Mesodermal cell (in vitro differentiated cells): ENCODE results near the gene TMEM229B.
A peak's percentile ranks its signal among the peaks of the same experiment; 100 is the strongest.

Experiments
- H3K27ac ChIP-seq: 2 replicates; pipeline ENCODE4 v1.7.0; 2013; ENCODE audit warnings: mild to moderate bottlenecking, low read depth, low read length, moderate library complexity; ENCODE audit not compliant: severe bottlenecking
- H3K36me3 ChIP-seq: 2 replicates; pipeline ENCODE4 v1.7.1; 2013; ENCODE audit warnings: mild to moderate bottlenecking, low read length, moderate library complexity; ENCODE audit not compliant: control insufficient read depth, insufficient read depth
- H3K4me1 ChIP-seq: one replicate; pipeline ENCODE4 v1.7.1; 2013; ENCODE audit warnings: mild to moderate bottlenecking, low read length; ENCODE audit not compliant: insufficient read depth, control insufficient read depth, poor library complexity, severe bottlenecking
- H3K4me3 ChIP-seq: 2 replicates; pipeline ENCODE4 v1.7.0; 2013; ENCODE audit warnings: low read length, control low read depth, mild to moderate bottlenecking; ENCODE audit not compliant: insufficient read depth, poor library complexity, severe bottlenecking; ENCODE audit errors: extremely low read depth
- H3K9me3 ChIP-seq: 2 replicates; pipeline ENCODE4 v1.7.1; 2013; ENCODE audit warnings: mild to moderate bottlenecking, low read length, moderate library complexity; ENCODE audit not compliant: control insufficient read depth
- WGBS, 2 experiments: methylation state at CpG; one replicate each; pipeline ENCODE4 v1.1.5; 2013; ENCODE audit warnings: missing lambda C conversion rate in 2 of 2; ENCODE audit not compliant: insufficient coverage in 2 of 2; 5-methylcytosine and 5-hydroxymethylcytosine counted together

TMEM229B gene

GRCh38 chr14:67487332-67487731 is 1.2 kb downstream of the TMEM229B start:
- Histone ChIP-seq H3K36me3 (no peaks in the 10 kb centered on the region), H3K4me1 (peaks cover 7% of the 10 kb centered on the region), H3K4me3 (no peak overlapping the region), H3K27ac (no peak overlapping the region), H3K9me3 (peaks cover under 1% of the 10 kb centered on the region)
- WGBS, 2 experiments = 84 to 96% methylated on average over 4 of the region's 4 CpGs

DNA sequence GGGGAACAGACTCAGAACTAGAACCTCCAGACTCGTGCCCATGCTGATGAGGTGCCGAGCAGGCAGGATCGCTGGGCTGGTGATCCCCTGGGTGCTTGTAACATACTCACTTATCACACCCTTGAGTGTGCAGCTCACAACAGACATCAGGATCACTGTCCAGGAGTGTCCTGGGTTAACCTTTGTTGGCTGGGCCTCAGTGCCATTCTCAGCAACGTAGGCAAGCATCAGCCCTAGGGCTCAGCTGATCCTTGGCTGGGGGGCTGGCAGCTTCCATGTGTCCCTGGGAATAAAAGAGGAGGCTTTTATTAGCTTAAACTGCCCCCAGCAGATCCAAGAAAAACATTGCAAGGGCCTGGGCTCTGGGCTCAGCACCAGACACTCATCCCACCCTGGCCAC is 1.6 kb downstream of the TMEM229B start:
- Histone ChIP-seq H3K27ac (no peak overlapping the region), H3K4me3 (no peak overlapping the region), H3K36me3 (no peaks in the 10 kb centered on the region), H3K4me1 (peaks cover 7% of the 10 kb centered on the region), H3K9me3 (no peaks in the 10 kb centered on the region)
- WGBS, 2 experiments = 86 to 88% methylated on average over 3 to 4 of the region's 4 CpGs

- Histone ChIP-seq H3K4me3 (no peak overlapping the region), H3K27ac (peak overlapping the region; percentile 73), H3K9me3 (no peaks in the 10 kb centered on the region), H3K4me1 (peaks cover 7% of the 10 kb centered on the region), H3K36me3 (no peaks in the 10 kb centered on the region)
- 79 to 84% methylated on average over 3 of the region's 4 CpGs for WGBS, 2 experiments
These were observed 2.9 kb downstream of the TMEM229B start for GRCh38 chr14:67485501-67486095.

GRCh38 chr14:67483579-67484285 is 4.8 kb downstream of the TMEM229B start:
- WGBS, 2 experiments = 85 to 96% methylated on average over 6 to 8 of the region's 8 CpGs

GRCh38 chr14:67482231-67483164 is 6.0 kb downstream of the TMEM229B start:
- no peaks in the 10 kb centered on the region for H3K36me3 ChIP-seq
- peaks cover 7% of the 10 kb centered on the region for H3K4me1 ChIP-seq
- no peak overlapping the region for H3K27ac ChIP-seq
- no peaks in the 10 kb centered on the region for H3K9me3 ChIP-seq
- 94 to 100% methylated on average over 3 to 5 of the region's 8 CpGs for WGBS, 2 experiments
- H3K4me3 ChIP-seq = no peak overlapping the region

More at GRCh38 chr14:67483579-67484285, 4.8 kb downstream of the TMEM229B start:
- Histone ChIP-seq H3K27ac (no peak overlapping the region), H3K36me3 (no peaks in the 10 kb centered on the region), H3K4me3 (no peak overlapping the region), H3K4me1 (peaks cover 7% of the 10 kb centered on the region), H3K9me3 (no peaks in the 10 kb centered on the region)

- H3K9me3 ChIP-seq = no peaks in the 10 kb centered on the region
- H3K27ac ChIP-seq = no peak overlapping the region
- H3K4me3 ChIP-seq = no peak overlapping the region
- no peaks in the 10 kb centered on the region for H3K36me3 ChIP-seq
- 80 to 88% methylated on average over 4 to 5 of the region's 9 CpGs for WGBS, 2 experiments
- no peaks in the 10 kb centered on the region for H3K4me1 ChIP-seq
These were observed 8.5 kb downstream of the TMEM229B start for GRCh38 chr14:67480011-67480410.

GRCh38 chr14:67478800-67479084 is 9.8 kb downstream of the TMEM229B start:
- Histone ChIP-seq H3K27ac (no peak overlapping the region), H3K4me3 (no peak overlapping the region), H3K9me3 (no peaks in the 10 kb centered on the region), H3K4me1 (no peaks in the 10 kb centered on the region), H3K36me3 (no peaks in the 10 kb centered on the region)
- WGBS, 2 experiments = no CpG with 5 or more reads among the region's 2 CpGs

- Histone ChIP-seq H3K4me3 (no peak overlapping the region), H3K9me3 (no peaks in the 10 kb centered on the region), H3K27ac (no peak overlapping the region), H3K36me3 (no peaks in the 10 kb centered on the region), H3K4me1 (no peaks in the 10 kb centered on the region)
- 93 to 94% methylated on average over 5 to 11 of the region's 11 CpGs for WGBS, 2 experiments
These were observed 10.4 kb downstream of the TMEM229B start for GRCh38 chr14:67477926-67478799.

- WGBS, 2 experiments = 100% methylated on average over 1 of the region's 1 CpG
- Histone ChIP-seq H3K36me3 (no peaks in the 10 kb centered on the region), H3K9me3 (no peaks in the 10 kb centered on the region), H3K4me3 (no peak overlapping the region), H3K4me1 (no peaks in the 10 kb centered on the region), H3K27ac (no peak overlapping the region)
These were observed 14.2 kb downstream of the TMEM229B start for GRCh38 chr14:67474366-67474765.
